ENCODE data around the gene SEC24D.
"Not testable (repeated sequence)": the region's sequence is repeated elsewhere in the genome, so short reads cannot be mapped to it uniquely, and the experiment has no call there.

Gene SEC24D

GRCh38 chr4:118798658-118799057 is 37.3 kb downstream of the SEC24D start:
- DNase-seq (ENCODE audit: low read depth, low spot score): no peak
- POLR2A ChIA-PET: no interaction called here
- CTCF ChIA-PET: no interaction called here
- no peak for TF ChIP-seq CTCF (IDR thresholded peaks at IDR 0.05; ENCODE audit: insufficient read depth, low read length, missing control alignments)
- H3K4me3 ChIP-seq (ENCODE audit: low read depth, low read length): no peak overlapping the region

- DNase-seq (ENCODE audit: low read depth, low spot score): no peak
- no peak for TF ChIP-seq CTCF (IDR thresholded peaks at IDR 0.05; ENCODE audit: insufficient read depth, low read length, missing control alignments)
- no peak overlapping the region for H3K4me3 ChIP-seq (ENCODE audit: low read depth, low read length)
- POLR2A ChIA-PET: no interaction called here
- CTCF ChIA-PET: interaction anchor here (0.7 to 1.6 kb wide), 5 partner anchors 9 to 171 kb away, joined by 3 to 4 read pairs (median 3); no protein-coding TSS in a partner anchor
These were observed 38.3 kb downstream of the SEC24D start for GRCh38 chr4:118797558-118798142.

GRCh38 chr4:118791690-118792446 is 44.1 kb downstream of the SEC24D start:
- CTCF ChIA-PET; POLR2A ChIA-PET; H3K4me3 ChIP-seq (ENCODE audit: low read depth, low read length); DNase-seq (ENCODE audit: low read depth, low spot score): not testable (repeated sequence)

GRCh38 chr4:118790544-118790943 is 45.4 kb downstream of the SEC24D start:
- POLR2A ChIA-PET: no interaction called here
- no peak overlapping the region for H3K4me3 ChIP-seq (ENCODE audit: low read depth, low read length)
- no peak for TF ChIP-seq CTCF (IDR thresholded peaks at IDR 0.05; ENCODE audit: insufficient read depth, low read length, missing control alignments)
- DNase-seq (ENCODE audit: low read depth, low spot score): no peak
- CTCF ChIA-PET: no interaction called here

- DNase-seq (ENCODE audit: low read depth, low spot score): no peak
- ChIA-PET POLR2A (no interaction called here), CTCF (interaction anchor here (0.8 kb wide), 1 partner anchor 18 kb away, joined by 3 read pairs; no protein-coding TSS in a partner anchor)
- no peak overlapping the region for H3K4me3 ChIP-seq (ENCODE audit: low read depth, low read length)
- TF ChIP-seq CTCF (IDR thresholded peaks at IDR 0.05; ENCODE audit: insufficient read depth, low read length, missing control alignments): no peak
These were observed 47.0 kb downstream of the SEC24D start for GRCh38 chr4:118788911-118789310.

- ChIA-PET CTCF (interaction anchor here (1.3 kb wide), 1 partner anchor 77 kb away, joined by 3 read pairs; no protein-coding TSS in a partner anchor), POLR2A (no interaction called here)
- TF ChIP-seq CTCF (IDR thresholded peaks at IDR 0.05; ENCODE audit: insufficient read depth, low read length, missing control alignments): no peak
- H3K4me3 ChIP-seq (ENCODE audit: low read depth, low read length): no peak overlapping the region
- DNase-seq (ENCODE audit: low read depth, low spot score): no peak
These were observed 48.0 kb downstream of the SEC24D start for GRCh38 chr4:118787844-118788380.
